ENCODE data around the gene RFK. TPM values are rescaled to one million over a fixed set of nuclear protein-coding genes. Genes with fewer than 3 reads are reported as not detected.
"Not testable (repeated sequence)": the region's sequence is repeated elsewhere in the genome, so short reads cannot be mapped to it uniquely, and the experiment has no call there.

The RFK gene
- 15.5 and 16.3 TPM in 2 replicates for total RNA-seq
- long read RNA-seq, transcript RFK-201 (4 exons, 2,684 nt): major isoform, 40 of 41 reads
- long read RNA-seq, partial matches to known transcripts: 0 of 41 reads
- long read RNA-seq, other reads (novel, unspliced or antisense): 0 of 41 reads

- TF ChIP-seq CTCF (conservative IDR thresholded peaks at IDR 0.05): peak; percentile 51
- peaks cover 18% of the 10 kb centered on the region for H3K4me1 Mint-ChIP-seq
- DNase-seq (ENCODE audit: low read depth, low spot score): peak; percentile 93
- peak within 1 kb of the TSS; percentile 97 for H3K4me3 Mint-ChIP-seq
- peaks cover 2% of the 10 kb centered on the region for H3K27me3 Mint-ChIP-seq (ENCODE audit: low read depth)
- no peaks in the 10 kb centered on the region for H3K9me3 Mint-ChIP-seq
- peak within 1 kb of the TSS; percentile 96 for H3K27ac Mint-ChIP-seq (ENCODE audit: unreplicated experiment)
- H3K36me3 Mint-ChIP-seq (ENCODE audit: low read depth): peaks cover 7% of the 10 kb centered on the region
Observed at GRCh38 chr9:76394195-76394959, at the start of gene RFK. TSS of gene RFK (minus strand) at chr9:76394426. CDS start at chr9:76394171, 255 bp downstream.

GRCh38 chr9:76443887-76444286 lies 49.7 kb upstream of the RFK start:
- Mint-ChIP-seq H3K36me3 (ENCODE audit: low read depth) (no peaks in the 10 kb centered on the region), H3K27ac (ENCODE audit: unreplicated experiment) (no peak overlapping the region), H3K4me1 (no peaks in the 10 kb centered on the region), H3K4me3 (no peak overlapping the region), H3K27me3 (ENCODE audit: low read depth) (no peaks in the 10 kb centered on the region), H3K9me3 (peaks cover 2% of the 10 kb centered on the region)
- no peak for TF ChIP-seq CTCF (conservative IDR thresholded peaks at IDR 0.05)
- no peak for DNase-seq (ENCODE audit: low read depth, low spot score)

DNA sequence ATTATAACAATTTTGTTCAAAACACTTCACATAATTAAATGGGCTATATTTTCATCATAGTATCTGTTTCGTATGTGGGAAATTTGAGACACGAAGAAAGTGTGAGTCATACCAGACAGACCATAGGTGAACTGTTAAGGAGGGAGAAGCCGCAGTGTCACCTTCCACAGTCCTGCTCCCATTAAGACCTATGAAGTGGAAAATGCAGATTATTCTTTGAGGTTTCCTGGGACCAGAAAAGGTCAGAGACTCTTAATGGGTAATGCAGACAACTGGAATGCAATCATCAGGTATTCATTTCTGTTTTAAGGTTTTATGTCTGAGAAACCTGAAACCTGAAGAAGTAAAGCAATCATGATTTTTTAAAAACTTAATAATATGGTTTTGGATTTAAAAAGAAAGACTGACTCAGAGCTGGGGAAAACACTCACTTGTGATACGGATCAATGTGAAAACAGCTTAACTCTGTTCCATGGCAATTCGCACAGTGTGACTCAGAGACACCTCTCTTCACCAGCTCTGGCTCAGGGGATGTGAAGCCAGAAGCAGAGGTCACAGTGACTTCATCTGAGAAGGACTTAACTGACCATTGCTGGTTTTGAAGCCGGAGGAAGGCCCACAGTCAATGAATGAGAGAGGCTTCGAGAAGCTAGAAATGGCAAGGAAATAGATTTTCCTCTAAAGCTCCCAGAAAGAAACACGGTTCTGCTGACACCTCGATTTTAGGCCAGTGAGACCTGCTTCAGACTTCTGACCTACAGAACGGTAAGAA lies 47.5 kb upstream of the RFK start:
- Mint-ChIP-seq H3K27ac (ENCODE audit: unreplicated experiment) (no peak overlapping the region), H3K36me3 (ENCODE audit: low read depth) (no peaks in the 10 kb centered on the region), H3K4me3 (no peak overlapping the region), H3K4me1 (no peaks in the 10 kb centered on the region), H3K9me3 (peaks cover 2% of the 10 kb centered on the region), H3K27me3 (ENCODE audit: low read depth) (no peaks in the 10 kb centered on the region)
- no peak for TF ChIP-seq CTCF (conservative IDR thresholded peaks at IDR 0.05)
- no peak for DNase-seq (ENCODE audit: low read depth, low spot score)

GRCh38 chr9:76438841-76439588 lies 44.8 kb upstream of the RFK start:
- no peak overlapping the region for H3K27ac Mint-ChIP-seq (ENCODE audit: unreplicated experiment)

DNA sequence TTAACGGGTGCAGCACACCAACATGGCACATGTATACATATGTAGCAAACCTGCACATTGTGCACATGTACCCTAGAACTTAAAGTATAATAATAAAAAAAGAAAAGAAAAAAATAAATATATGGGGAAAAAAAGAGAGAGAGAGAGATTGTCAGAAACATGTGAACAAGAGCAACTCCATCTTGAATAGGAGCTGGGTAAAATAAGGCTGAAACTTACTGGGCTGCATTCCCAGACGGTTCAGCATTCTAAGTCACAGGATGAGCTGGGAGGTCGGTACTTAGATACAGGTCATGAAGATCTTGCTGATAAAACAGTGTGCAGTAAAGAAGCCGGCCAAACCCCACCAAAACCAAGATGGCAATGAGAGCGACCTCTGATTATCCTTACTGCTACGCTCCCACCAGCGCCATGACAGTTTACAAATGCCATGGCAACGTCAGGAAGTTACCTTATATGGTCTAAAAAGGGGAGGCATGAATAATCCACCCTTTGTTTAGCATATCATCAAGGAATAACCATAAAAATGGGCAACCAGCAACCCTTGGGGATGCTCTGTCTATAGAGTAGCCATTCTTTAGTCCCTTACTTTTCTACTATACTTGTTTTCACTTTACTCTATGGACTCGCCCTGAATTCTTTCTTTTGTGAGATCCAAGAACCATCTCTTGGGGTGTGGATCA lies 42.9 kb upstream of the RFK start:
- not testable (repeated sequence) for DNase-seq (ENCODE audit: low read depth, low spot score); H3K36me3 Mint-ChIP-seq (ENCODE audit: low read depth); H3K27ac Mint-ChIP-seq (ENCODE audit: unreplicated experiment); H3K4me3 Mint-ChIP-seq; H3K9me3 Mint-ChIP-seq; H3K27me3 Mint-ChIP-seq (ENCODE audit: low read depth)
- H3K4me1 Mint-ChIP-seq: peaks cover 16% of the 10 kb centered on the region

More at GRCh38 chr9:76438841-76439588, 44.8 kb upstream of the RFK start:
- H3K4me1 Mint-ChIP-seq: peaks cover 16% of the 10 kb centered on the region
- no peak overlapping the region for H3K4me3 Mint-ChIP-seq
- no peaks in the 10 kb centered on the region for H3K36me3 Mint-ChIP-seq (ENCODE audit: low read depth)
- peaks cover 6% of the 10 kb centered on the region for H3K9me3 Mint-ChIP-seq
- no peak for DNase-seq (ENCODE audit: low read depth, low spot score)
- H3K27me3 Mint-ChIP-seq (ENCODE audit: low read depth): no peaks in the 10 kb centered on the region
- no peak for TF ChIP-seq CTCF (conservative IDR thresholded peaks at IDR 0.05)

DNA sequence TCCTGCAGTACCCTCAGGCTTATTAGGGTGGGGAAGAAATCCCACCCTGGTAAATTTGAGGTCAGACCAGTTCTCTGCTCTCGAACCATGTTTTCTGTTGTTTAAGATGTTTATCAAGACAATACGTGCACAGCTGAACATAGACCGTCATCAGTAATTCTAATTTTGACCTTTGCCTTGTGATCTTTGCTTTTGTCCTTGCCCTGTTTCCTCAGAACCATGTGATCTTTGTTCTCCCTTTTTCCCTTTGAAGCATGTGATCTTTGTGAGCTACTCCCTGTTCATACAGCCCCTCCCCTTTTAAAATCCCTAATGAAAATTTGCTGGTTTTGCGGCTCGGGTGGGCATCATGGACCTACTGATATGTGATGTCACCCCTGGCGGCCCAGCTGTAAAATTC lies 40.7 kb upstream of the RFK start:
- Mint-ChIP-seq H3K4me1 (peaks cover 16% of the 10 kb centered on the region), H3K27ac (ENCODE audit: unreplicated experiment) (peak overlapping the region; percentile 74)
- not testable (repeated sequence) for H3K36me3 Mint-ChIP-seq (ENCODE audit: low read depth); H3K4me3 Mint-ChIP-seq; H3K27me3 Mint-ChIP-seq (ENCODE audit: low read depth); DNase-seq (ENCODE audit: low read depth, low spot score); H3K9me3 Mint-ChIP-seq
